Measurements from ENCODE around the gene PCDHGC4. TPM values are rescaled to one million over a fixed set of nuclear protein-coding genes. Genes with fewer than 3 reads are reported as not detected.

The PCDHGC4 gene
- total RNA-seq, 3 donors from 2014 or later (not counting 1 experiment from before 2014, with no cell fraction given) = 0.31 to 0.84 (median 0.45) TPM

- intact Hi-C loops (cut with micrococcal nuclease) = no loop called here
- H3K9me3 ChIP-seq (ENCODE audit: control insufficient read depth, insufficient read depth, low read length) = no peaks in the 10 kb centered on the region
- Mint-ChIP-seq H3K27me3 (ENCODE audit: low read depth in 2 of 2) (no peaks in the 10 kb centered on the region), H3K9me3 (no peaks in the 10 kb centered on the region), H3K36me3 (peaks cover 30% of the 10 kb centered on the region), H3K4me1 (peaks cover 11 to 23% of the 10 kb centered on the region in 2 donors), H3K27ac (peak overlapping the region; percentile 35 to 61), H3K4me3 (no peak overlapping the region)
- H3K27ac ChIP-seq (ENCODE audit: low read length) = no peak overlapping the region
- no peak overlapping the region for H3K4me3 ChIP-seq (ENCODE audit: low read length)
- DNase-seq (no peak), ATAC-seq (no peak)
- no peaks in the 10 kb centered on the region for H3K27me3 ChIP-seq (ENCODE audit: control insufficient read depth, insufficient read depth, low read length)
- peaks cover 86% of the 10 kb centered on the region for H3K36me3 ChIP-seq (ENCODE audit: control insufficient read depth, insufficient read depth, low read length)
- WGBS (ENCODE audit: insufficient coverage) = 97% methylated on average over 11 of the region's 11 CpGs
- no peaks in the 10 kb centered on the region for H3K4me1 ChIP-seq (ENCODE audit: control insufficient read depth, insufficient read depth, low read length)
- no peak for TF ChIP-seq CTCF (IDR thresholded peaks at IDR 0.05)
These were observed 43.6 kb downstream of the PCDHGC4 start for GRCh38 chr5:141528291-141528984.

GRCh38 chr5:141529002-141529401 is 44.2 kb downstream of the PCDHGC4 start:
- no peak for ATAC-seq
- H3K27me3 ChIP-seq (ENCODE audit: control insufficient read depth, insufficient read depth, low read length) = no peaks in the 10 kb centered on the region
- no peaks in the 10 kb centered on the region for H3K9me3 ChIP-seq (ENCODE audit: control insufficient read depth, insufficient read depth, low read length)
- intact Hi-C loops (cut with micrococcal nuclease) = no loop called here
- peaks cover 30% of the 10 kb centered on the region for H3K36me3 Mint-ChIP-seq
- peaks cover 11 to 22% of the 10 kb centered on the region in 2 donors for H3K4me1 Mint-ChIP-seq
- H3K36me3 ChIP-seq (ENCODE audit: control insufficient read depth, insufficient read depth, low read length) = peaks cover 86% of the 10 kb centered on the region
- DNase-seq = no peak
- H3K27ac Mint-ChIP-seq = peak overlapping the region; percentile 35 to 61
- no peaks in the 10 kb centered on the region for H3K27me3 Mint-ChIP-seq (ENCODE audit: low read depth in 2 of 2)
- H3K4me3 Mint-ChIP-seq = no peak overlapping the region
- H3K9me3 Mint-ChIP-seq = no peaks in the 10 kb centered on the region
- TF ChIP-seq CTCF (IDR thresholded peaks at IDR 0.05) = no peak
- WGBS (ENCODE audit: insufficient coverage) = 89% methylated on average over 4 of the region's 5 CpGs
- H3K4me3 ChIP-seq (ENCODE audit: low read length) = no peak overlapping the region
- H3K4me1 ChIP-seq (ENCODE audit: control insufficient read depth, insufficient read depth, low read length) = no peaks in the 10 kb centered on the region
- H3K27ac ChIP-seq (ENCODE audit: low read length) = no peak overlapping the region

GRCh38 chr5:141529873-141530272 is 45.0 kb downstream of the PCDHGC4 start:
- DNase-seq (no peak), ATAC-seq (no peak)
- intact Hi-C loops (cut with micrococcal nuclease) = no loop called here
- no peak overlapping the region for H3K4me3 Mint-ChIP-seq
- WGBS (ENCODE audit: insufficient coverage) = 91% methylated on average over 7 of the region's 7 CpGs
- peaks cover 13 to 21% of the 10 kb centered on the region in 2 donors for H3K4me1 Mint-ChIP-seq
- Histone ChIP-seq H3K27ac (ENCODE audit: low read length) (no peak overlapping the region), H3K4me3 (ENCODE audit: low read length) (no peak overlapping the region), H3K27me3 (ENCODE audit: control insufficient read depth, insufficient read depth, low read length) (no peaks in the 10 kb centered on the region), H3K4me1 (ENCODE audit: control insufficient read depth, insufficient read depth, low read length) (no peaks in the 10 kb centered on the region), H3K9me3 (ENCODE audit: control insufficient read depth, insufficient read depth, low read length) (no peaks in the 10 kb centered on the region), H3K36me3 (ENCODE audit: control insufficient read depth, insufficient read depth, low read length) (peaks cover 87% of the 10 kb centered on the region)
- no peak for TF ChIP-seq CTCF (IDR thresholded peaks at IDR 0.05)
- H3K27me3 Mint-ChIP-seq (ENCODE audit: low read depth in 2 of 2) = no peaks in the 10 kb centered on the region
- no peak overlapping the region for H3K27ac Mint-ChIP-seq
- no peaks in the 10 kb centered on the region for H3K9me3 Mint-ChIP-seq
- peaks cover 37% of the 10 kb centered on the region for H3K36me3 Mint-ChIP-seq

- Mint-ChIP-seq H3K36me3 (peaks cover 16% of the 10 kb centered on the region), H3K4me3 (no peak overlapping the region), H3K9me3 (no peaks in the 10 kb centered on the region), H3K27ac (no peak overlapping the region), H3K27me3 (ENCODE audit: low read depth in 2 of 2) (no peaks in the 10 kb centered on the region), H3K4me1 (peaks cover 16% of the 10 kb centered on the region in 2 donors)
- Histone ChIP-seq H3K4me1 (ENCODE audit: control insufficient read depth, insufficient read depth, low read length) (no peaks in the 10 kb centered on the region), H3K27ac (ENCODE audit: low read length) (no peak overlapping the region), H3K27me3 (ENCODE audit: control insufficient read depth, insufficient read depth, low read length) (no peaks in the 10 kb centered on the region), H3K4me3 (ENCODE audit: low read length) (no peak overlapping the region), H3K36me3 (ENCODE audit: control insufficient read depth, insufficient read depth, low read length) (peaks cover 77% of the 10 kb centered on the region), H3K9me3 (ENCODE audit: control insufficient read depth, insufficient read depth, low read length) (no peaks in the 10 kb centered on the region)
- TF ChIP-seq CTCF (IDR thresholded peaks at IDR 0.05) = no peak
- no peak for ATAC-seq
- 100% methylated on average over 1 of the region's 1 CpG for WGBS (ENCODE audit: insufficient coverage)
- no peak for DNase-seq
- intact Hi-C loops (cut with micrococcal nuclease) = no loop called here
These were observed 47.9 kb downstream of the PCDHGC4 start for GRCh38 chr5:141532726-141533125.

All from natural killer cell (primary cell).